GM19395 (cell line): ENCODE data around the gene TANK.
"Not testable (repeated sequence)": the region's sequence is repeated elsewhere in the genome, so short reads cannot be mapped to it uniquely, and the experiment has no call there.

Experiments
- ATAC-seq: cut with Tn5 transposase; IDR thresholded peaks from one replicate; pipeline ENCODE4 v1.9.1; 2021; ENCODE audit warnings: mild to moderate bottlenecking, moderate library complexity; ENCODE audit not compliant: unreplicated experiment

TANK gene

GRCh38 chr2:161166538-161167409 lies 6.5 kb downstream of the TANK start:
- peak; percentile 87 for ATAC-seq

- ATAC-seq, result no peak
Observed at GRCh38 chr2:161169335-161169734, 9.1 kb downstream of the TANK start.

GRCh38 chr2:161170377-161170776 lies 10.1 kb downstream of the TANK start:
- no peak for ATAC-seq

GRCh38 chr2:161170958-161171932 lies 11.0 kb downstream of the TANK start:
- no peak for ATAC-seq

GRCh38 chr2:161172901-161173540 lies 12.8 kb downstream of the TANK start:
- ATAC-seq, result peak; percentile 76

- no peak for ATAC-seq
Observed at GRCh38 chr2:161173541-161174194, 13.4 kb downstream of the TANK start.

- peak; percentile 31 for ATAC-seq
Observed at GRCh38 chr2:161177969-161178368, 17.7 kb downstream of the TANK start.

- no peak for ATAC-seq
Observed at GRCh38 chr2:161178756-161179155, 18.5 kb downstream of the TANK start.

GRCh38 chr2:161190050-161190449 lies 29.8 kb downstream of the TANK start:
- no peak for ATAC-seq

GRCh38 chr2:161195602-161196001 lies 35.4 kb downstream of the TANK start:
- not testable (repeated sequence) for ATAC-seq

- ATAC-seq, result peak; percentile 83
Observed at GRCh38 chr2:161199912-161200701, 39.9 kb downstream of the TANK start.

- no peak for ATAC-seq
Observed at GRCh38 chr2:161204846-161205245, 44.6 kb downstream of the TANK start.

- ATAC-seq, result no peak
Observed at GRCh38 chr2:161206471-161207032, 46.3 kb downstream of the TANK start.

GRCh38 chr2:161207941-161208340 lies 47.7 kb downstream of the TANK start:
- ATAC-seq, result no peak

- ATAC-seq, result peak; percentile 63
Observed at GRCh38 chr2:161208527-161209139, 48.4 kb downstream of the TANK start.

GRCh38 chr2:161209902-161210301 lies 49.7 kb downstream of the TANK start:
- ATAC-seq, result no peak

- no peak for ATAC-seq
Observed at GRCh38 chr2:161217597-161218185, 57.5 kb downstream of the TANK start.

GRCh38 chr2:161219211-161219610 lies 59.0 kb downstream of the TANK start:
- no peak for ATAC-seq
